K562 (cell line): ENCODE measurements around the gene ZNF213. TPM values are rescaled to one million over a fixed set of nuclear protein-coding genes. Genes with fewer than 3 reads are reported as not detected.

ENCODE experiments used
- BMI1 ChIP-seq: fragments of 150-350 bp; IDR thresholded peaks from 2 replicates; pipeline ENCODE4 v1.6.1; 2014; ENCODE audit warnings: low read length
- KLF13 ChIP-seq: fragments of 450-650 bp; IDR thresholded peaks from 2 replicates; pipeline ENCODE4 v1.6.1; 2016; ENCODE audit warnings: missing genetic modification characterization, low read depth, mild to moderate bottlenecking, missing compliant biosample characterization, moderate library complexity, borderline replicate concordance
- MYBL2 ChIP-seq, 2 experiments: fragments of 450-650 bp in 1 of 2; sonication (generic) in 1 of 2; formaldehyde crosslinking in 1 of 2; IDR thresholded peaks; 2 replicates each; pipeline versions ENCODE4 v1.6.1 to v1.8.1; 2017 to 2022; ENCODE audit warnings: borderline replicate concordance in 1 of 2, inconsistent platforms in 1 of 2, low read depth in 1 of 2, mild to moderate bottlenecking in 1 of 2, missing genetic modification reagents in 1 of 2, moderate library complexity in 1 of 2
- RAD51 ChIP-seq: fragments of 450-650 bp; IDR thresholded peaks from 2 replicates; pipeline ENCODE4 v1.7.1; 2016; ENCODE audit warnings: low read depth, mild to moderate bottlenecking, borderline replicate concordance
- RERE ChIP-seq: sonication (generic); formaldehyde crosslinking; IDR thresholded peaks from 2 replicates; pipeline ENCODE4 v1.8.0; 2023; ENCODE audit warnings: missing genetic modification reagents, mild to moderate bottlenecking, borderline replicate concordance
- SIRT6 ChIP-seq: IDR thresholded peaks from one replicate; pipeline ENCODE4 v1.6.1; 2012; ENCODE audit warnings: low read depth, mild to moderate bottlenecking, control low read depth, inconsistent platforms, low read length, moderate library complexity
- SRSF1 ChIP-seq: fragments of 200-400 bp; formaldehyde crosslinking; IDR thresholded peaks from 2 replicates; pipeline ENCODE4 v1.6.1; 2017; ENCODE audit warnings: mild to moderate bottlenecking, low read depth, low read length, moderate library complexity
- TARDBP ChIP-seq: fragments of 450-650 bp; IDR thresholded peaks from 2 replicates; pipeline ENCODE4 v1.6.1; 2016
- ZBTB8A ChIP-seq: fragments of 450-650 bp; IDR thresholded peaks from 2 replicates; pipeline ENCODE4 v1.6.1; 2018; ENCODE audit warnings: mild to moderate bottlenecking, moderate library complexity; ENCODE audit not compliant: partially characterized antibody
- ZNF263 ChIP-seq: sonication (generic); formaldehyde crosslinking; IDR thresholded peaks from 2 replicates; pipeline ENCODE4 v1.8.0; 2022; ENCODE audit warnings: mild to moderate bottlenecking, missing genetic modification reagents, borderline replicate concordance
- polyA plus RNA-seq, 8 experiments: library from polyadenylated mRNA; depleted of rRNA in 4 of 8; stranded (reverse) in 5 of 8; unstranded in 3 of 8; fragments of >200 nt; fragmentation: Nextera tagmentation in 2 of 8; fragmentation: Illumina TruSeq in 1 of 8; extraction: Ambion mirVana in 2 of 8; extraction: Trizol in 1 of 8; gene quantifications; 2 replicates each; pipeline versions ENCODE4 v1.2.1 to v1.2.3, GENCODE V29; 2011 to 2014; ENCODE audit warnings: inconsistent platforms in 1 of 8, missing spikeins in 1 of 8
- total RNA-seq, 7 experiments: library from RNA; depleted of rRNA in 6 of 7; stranded (reverse); fragments of >200 nt in 6 of 7; fragmentation: Illumina TruSeq in 2 of 7; extraction: Trizol in 2 of 7; gene quantifications; 2 replicates each; pipeline versions ENCODE4 v1.2.1 to v1.2.3, GENCODE V29; 2011 to 2021; ENCODE audit warnings: low replicate concordance in 1 of 7
- TF ChIP-seq, protein P1 (sequence below): fragments of 150-350 bp; conservative IDR thresholded peaks from 2 replicates; pipeline ENCODE4 v1.6.1; 2014; ENCODE audit warnings: low read length
- TF ChIP-seq, protein P2 (sequence below), 2 experiments: fragments of 450-650 bp in 1 of 2; IDR thresholded peaks; 2 replicates each; pipeline ENCODE4 v1.6.1; 2011 to 2017; ENCODE audit warnings: low read depth in 2 of 2, antibody characterized with exemption in 1 of 2, borderline replicate concordance in 1 of 2, low read length in 1 of 2, mild to moderate bottlenecking in 1 of 2, mixed read lengths in 1 of 2; ENCODE audit not compliant: control insufficient read depth in 1 of 2

ZNF213 gene
- total and polyA plus RNA-seq, 9 of the 15 experiments (the other 6 are each of a cell fraction or from before 2014, with no cell fraction given) = 0.49 to 10.0 (median 1.8) TPM

DNA sequence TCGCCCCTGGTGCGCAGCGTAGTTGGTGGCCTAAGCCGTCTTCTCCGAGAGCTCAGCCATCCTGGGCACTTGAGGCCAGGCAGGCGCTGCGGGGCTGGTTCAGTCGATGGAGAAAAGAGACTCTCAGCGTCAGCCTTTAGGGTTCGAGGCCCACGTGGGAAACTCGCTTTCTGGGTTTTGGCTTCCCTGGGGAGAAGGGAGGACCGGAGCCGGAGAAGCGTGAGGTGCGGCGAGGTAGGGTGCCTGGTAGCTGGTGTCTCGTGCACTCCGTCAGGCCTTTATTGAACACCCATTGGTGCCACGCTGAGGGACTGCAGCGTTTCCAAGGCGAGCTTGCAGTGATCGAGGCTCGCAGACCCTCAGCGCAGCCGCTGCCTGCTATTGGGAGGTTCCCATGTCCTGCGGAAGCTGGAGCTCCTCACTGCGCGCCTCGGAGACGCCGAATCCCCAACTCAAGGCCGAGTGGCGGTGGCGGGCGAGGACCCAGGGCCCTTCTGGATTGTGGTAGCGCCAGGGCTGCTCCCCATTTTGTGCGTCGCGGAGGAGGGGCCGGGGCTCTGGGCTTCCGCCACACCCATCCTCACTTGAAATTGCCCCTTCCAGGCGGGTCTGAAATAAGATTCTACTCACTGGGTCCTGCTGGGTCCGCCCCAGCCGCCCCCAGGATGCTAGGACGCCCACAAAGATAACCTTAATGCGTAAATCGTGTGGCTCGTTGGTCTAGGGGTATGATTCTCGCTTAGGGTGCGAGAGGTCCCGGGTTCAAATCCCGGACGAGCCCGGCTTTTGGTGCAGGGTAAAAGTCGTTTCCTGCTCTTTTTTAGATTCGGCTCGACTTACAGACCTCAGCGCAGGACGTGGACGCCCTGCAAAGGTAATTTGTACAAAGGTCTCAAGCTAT, 54.3 kb downstream of the ZNF213 start (continued):
- TF ChIP-seq, protein P1, sequence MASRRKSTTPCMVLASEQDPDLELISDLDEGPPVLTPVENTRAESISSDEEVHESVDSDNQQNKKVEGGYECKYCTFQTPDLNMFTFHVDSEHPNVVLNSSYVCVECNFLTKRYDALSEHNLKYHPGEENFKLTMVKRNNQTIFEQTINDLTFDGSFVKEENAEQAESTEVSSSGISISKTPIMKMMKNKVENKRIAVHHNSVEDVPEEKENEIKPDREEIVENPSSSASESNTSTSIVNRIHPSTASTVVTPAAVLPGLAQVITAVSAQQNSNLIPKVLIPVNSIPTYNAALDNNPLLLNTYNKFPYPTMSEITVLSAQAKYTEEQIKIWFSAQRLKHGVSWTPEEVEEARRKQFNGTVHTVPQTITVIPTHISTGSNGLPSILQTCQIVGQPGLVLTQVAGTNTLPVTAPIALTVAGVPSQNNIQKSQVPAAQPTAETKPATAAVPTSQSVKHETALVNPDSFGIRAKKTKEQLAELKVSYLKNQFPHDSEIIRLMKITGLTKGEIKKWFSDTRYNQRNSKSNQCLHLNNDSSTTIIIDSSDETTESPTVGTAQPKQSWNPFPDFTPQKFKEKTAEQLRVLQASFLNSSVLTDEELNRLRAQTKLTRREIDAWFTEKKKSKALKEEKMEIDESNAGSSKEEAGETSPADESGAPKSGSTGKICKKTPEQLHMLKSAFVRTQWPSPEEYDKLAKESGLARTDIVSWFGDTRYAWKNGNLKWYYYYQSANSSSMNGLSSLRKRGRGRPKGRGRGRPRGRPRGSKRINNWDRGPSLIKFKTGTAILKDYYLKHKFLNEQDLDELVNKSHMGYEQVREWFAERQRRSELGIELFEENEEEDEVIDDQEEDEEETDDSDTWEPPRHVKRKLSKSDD = no peak
- no peak for TF ChIP-seq SRSF1
- TF ChIP-seq, protein P2, sequence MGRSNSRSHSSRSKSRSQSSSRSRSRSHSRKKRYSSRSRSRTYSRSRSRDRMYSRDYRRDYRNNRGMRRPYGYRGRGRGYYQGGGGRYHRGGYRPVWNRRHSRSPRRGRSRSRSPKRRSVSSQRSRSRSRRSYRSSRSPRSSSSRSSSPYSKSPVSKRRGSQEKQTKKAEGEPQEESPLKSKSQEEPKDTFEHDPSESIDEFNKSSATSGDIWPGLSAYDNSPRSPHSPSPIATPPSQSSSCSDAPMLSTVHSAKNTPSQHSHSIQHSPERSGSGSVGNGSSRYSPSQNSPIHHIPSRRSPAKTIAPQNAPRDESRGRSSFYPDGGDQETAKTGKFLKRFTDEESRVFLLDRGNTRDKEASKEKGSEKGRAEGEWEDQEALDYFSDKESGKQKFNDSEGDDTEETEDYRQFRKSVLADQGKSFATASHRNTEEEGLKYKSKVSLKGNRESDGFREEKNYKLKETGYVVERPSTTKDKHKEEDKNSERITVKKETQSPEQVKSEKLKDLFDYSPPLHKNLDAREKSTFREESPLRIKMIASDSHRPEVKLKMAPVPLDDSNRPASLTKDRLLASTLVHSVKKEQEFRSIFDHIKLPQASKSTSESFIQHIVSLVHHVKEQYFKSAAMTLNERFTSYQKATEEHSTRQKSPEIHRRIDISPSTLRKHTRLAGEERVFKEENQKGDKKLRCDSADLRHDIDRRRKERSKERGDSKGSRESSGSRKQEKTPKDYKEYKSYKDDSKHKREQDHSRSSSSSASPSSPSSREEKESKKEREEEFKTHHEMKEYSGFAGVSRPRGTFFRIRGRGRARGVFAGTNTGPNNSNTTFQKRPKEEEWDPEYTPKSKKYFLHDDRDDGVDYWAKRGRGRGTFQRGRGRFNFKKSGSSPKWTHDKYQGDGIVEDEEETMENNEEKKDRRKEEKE (IDR thresholded peaks at IDR 0.05; ENCODE audit: borderline replicate concordance in 1 of 2, control insufficient read depth in 1 of 2, low read depth in 2 of 2, low read length in 1 of 2) = no peak
- 0 out of 2 replicates have a peak, but pooled peaks have one; percentile 20 for TF ChIP-seq TARDBP
- TF ChIP-seq KLF13 = peak; percentile 66; the same call in 1 of the 2 replicates
- no peak for TF ChIP-seq RERE (CRISPR knock-in tag)
- no peak for TF ChIP-seq BMI1
- TF ChIP-seq ZBTB8A = no peak
- no peak for TF ChIP-seq SIRT6
- TF ChIP-seq ZNF263 (CRISPR knock-in tag) = peak; percentile 20; the same call in 1 of the 2 replicates
- TF ChIP-seq RAD51 = no peak
- TF ChIP-seq MYBL2 (IDR thresholded peaks at IDR 0.05; ENCODE audit: low read depth) = no peak
- no peak for TF ChIP-seq MYBL2 (CRISPR knock-in tag; IDR thresholded peaks at IDR 0.05; ENCODE audit: borderline replicate concordance)
